Measurements from ENCODE around the gene C8G.

GRCh38 chr9:136900988-136901515 lies 44.0 kb upstream of the C8G start:
- TF ChIP-seq CTCF (IDR thresholded peaks at IDR 0.05) (no peak), EZH2 (IDR thresholded peaks at IDR 0.05; ENCODE audit: borderline replicate concordance, insufficient read depth, low read depth, low read length, poor library complexity, severe bottlenecking) (no peak)

All from B cell (primary cell).